Activated CD4-positive, alpha-beta T cell treated with anti-CD3 and anti-CD28 coated beads for 4 hours (primary cell): ENCODE measurements around the gene RAPGEF4.
"Not testable (repeated sequence)": the region's sequence is repeated elsewhere in the genome, so short reads cannot be mapped to it uniquely, and the experiment has no call there.

Source experiments
- DNase-seq, 2 donors: peaks; one replicate each; pipeline ENCODE4 v3.0.0-alpha.2; 2020

RAPGEF4 gene

GRCh38 chr2:173077506-173078177, 342.0 kb downstream of the RAPGEF4 start:
- no peak for DNase-seq

GRCh38 chr2:173079141-173079540, 343.5 kb downstream of the RAPGEF4 start:
- DNase-seq = no peak

- no peak for DNase-seq
These were observed 344.6 kb downstream of the RAPGEF4 start for GRCh38 chr2:173079973-173080860.

- DNase-seq = no peak
These were observed 351.0 kb downstream of the RAPGEF4 start for GRCh38 chr2:173086518-173087213.

- no peak for DNase-seq
These were observed 351.6 kb downstream of the RAPGEF4 start for GRCh38 chr2:173087214-173087581.

GRCh38 chr2:173087793-173088496, 352.3 kb downstream of the RAPGEF4 start:
- no peak for DNase-seq

GRCh38 chr2:173090276-173090877, 354.7 kb downstream of the RAPGEF4 start:
- no peak for DNase-seq

GRCh38 chr2:173090973-173091660, 355.5 kb downstream of the RAPGEF4 start:
- DNase-seq = no peak

- no peak for DNase-seq
These were observed 356.3 kb downstream of the RAPGEF4 start for GRCh38 chr2:173091910-173092309.

GRCh38 chr2:173092844-173093402, 357.3 kb downstream of the RAPGEF4 start:
- no peak for DNase-seq

GRCh38 chr2:173093617-173094016, 358.0 kb downstream of the RAPGEF4 start:
- not testable (repeated sequence) for DNase-seq

- no peak for DNase-seq
These were observed 359.1 kb downstream of the RAPGEF4 start for GRCh38 chr2:173094731-173095130.

- DNase-seq = no peak
These were observed 359.7 kb downstream of the RAPGEF4 start for GRCh38 chr2:173095356-173095755.

GRCh38 chr2:173099271-173099670, 363.6 kb downstream of the RAPGEF4 start:
- DNase-seq = no peak

- no peak for DNase-seq
These were observed 364.2 kb downstream of the RAPGEF4 start for GRCh38 chr2:173099804-173100203.

- DNase-seq = no peak
These were observed 366.0 kb downstream of the RAPGEF4 start for GRCh38 chr2:173101687-173102086.
